Measurements from ENCODE around the gene DSG4.

GRCh38 chr18:31420032-31420431, 43.5 kb downstream of the DSG4 start:
- TF ChIP-seq CTCF (IDR thresholded peaks at IDR 0.05) (no peak), POLR2A (IDR thresholded peaks at IDR 0.05) (no peak)
